CD4-positive, CD25-positive, alpha-beta regulatory T cell (primary cell): Measurements from ENCODE around the gene DEFB127. TPM values are rescaled to one million over a fixed set of nuclear protein-coding genes. Genes with fewer than 3 reads are reported as not detected.

Experiments used
- ATAC-seq, 2 donors: fragments of 150-1000 bp; cut with Tn5 transposase; one replicate each; pipeline ENCODE4 v1.10.0; 2021; ENCODE audit warnings: low read depth in 2 of 2, moderate number of reproducible peaks in 2 of 2, moderate library complexity in 1 of 2
- DNase-seq, 3 donors: peaks; one replicate each; pipeline versions ENCODE4 v3.0.0 to v3.0.0-alpha.2; 2012 to 2022; ENCODE audit warnings: mixed read lengths in 1 of 3
- H3K27ac ChIP-seq: one replicate; pipeline ENCODE4 v1.7.0; 2013; ENCODE audit warnings: mild to moderate bottlenecking, low read length; ENCODE audit not compliant: insufficient read depth, poor library complexity, severe bottlenecking
- H3K27me3 ChIP-seq: one replicate; pipeline ENCODE4 v1.7.0; 2013; ENCODE audit warnings: low read length; ENCODE audit not compliant: control insufficient read depth, insufficient read depth
- H3K36me3 ChIP-seq: one replicate; pipeline ENCODE4 v1.7.0; 2013; ENCODE audit warnings: mild to moderate bottlenecking, low read length, moderate library complexity; ENCODE audit not compliant: control insufficient read depth, insufficient read depth
- H3K4me1 ChIP-seq: 2 replicates; pipeline ENCODE4 v1.7.0; 2013; ENCODE audit warnings: mild to moderate bottlenecking, low read length; ENCODE audit not compliant: insufficient read depth, control insufficient read depth, poor library complexity, severe bottlenecking
- H3K4me3 ChIP-seq: one replicate; pipeline ENCODE4 v1.7.0; 2013; ENCODE audit warnings: low read depth, mild to moderate bottlenecking, low read length, moderate library complexity
- H3K9me3 ChIP-seq, 2 experiments: 1 replicate in 1 of 2; 2 replicates in 1 of 2; pipeline ENCODE4 v1.7.0; 2013; ENCODE audit warnings: low read length in 2 of 2, mild to moderate bottlenecking in 1 of 2, moderate library complexity in 1 of 2; ENCODE audit not compliant: control insufficient read depth in 2 of 2
- H3K27ac Mint-ChIP-seq, 3 donors: one replicate each; pipeline ENCODE4 v1.8.0; 2020 to 2022; ENCODE audit warnings: mild to moderate bottlenecking in 3 of 3, mixed read lengths in 3 of 3, moderate library complexity in 2 of 3
- H3K27me3 Mint-ChIP-seq: one replicate; pipeline ENCODE4 v1.8.0; 2022; ENCODE audit warnings: mild to moderate bottlenecking, mixed read lengths
- H3K36me3 Mint-ChIP-seq: one replicate; pipeline ENCODE4 v1.8.0; 2020; ENCODE audit warnings: mixed read lengths
- H3K4me1 Mint-ChIP-seq, 4 donors: one replicate each; pipeline ENCODE4 v1.8.0; 2020 to 2022; ENCODE audit warnings: mixed read lengths in 4 of 4, mild to moderate bottlenecking in 1 of 4
- H3K4me3 Mint-ChIP-seq, 4 donors: one replicate each; pipeline ENCODE4 v1.8.0; 2020 to 2022; ENCODE audit warnings: mild to moderate bottlenecking in 4 of 4, mixed read lengths in 4 of 4, moderate library complexity in 3 of 4
- H3K9me3 Mint-ChIP-seq, 7 donors: one replicate each; pipeline ENCODE4 v1.8.0; 2020 to 2022; ENCODE audit warnings: mixed read lengths in 7 of 7, mild to moderate bottlenecking in 3 of 7, moderate library complexity in 2 of 7
- polyA plus RNA-seq, 4 donors: library from polyadenylated mRNA; unstranded; fragments of 300-500 nt; fragmentation: Illumina TruSeq; gene quantifications; one replicate each; pipeline ENCODE4 v1.2.3, GENCODE V29; 2021
- total RNA-seq: library from RNA; stranded (reverse); gene quantifications from one replicate; pipeline ENCODE4 v1.2.3, GENCODE V29; 2022

Gene DEFB127
- total and polyA plus RNA-seq, 5 donors from 2014 or later: not detected

DNA sequence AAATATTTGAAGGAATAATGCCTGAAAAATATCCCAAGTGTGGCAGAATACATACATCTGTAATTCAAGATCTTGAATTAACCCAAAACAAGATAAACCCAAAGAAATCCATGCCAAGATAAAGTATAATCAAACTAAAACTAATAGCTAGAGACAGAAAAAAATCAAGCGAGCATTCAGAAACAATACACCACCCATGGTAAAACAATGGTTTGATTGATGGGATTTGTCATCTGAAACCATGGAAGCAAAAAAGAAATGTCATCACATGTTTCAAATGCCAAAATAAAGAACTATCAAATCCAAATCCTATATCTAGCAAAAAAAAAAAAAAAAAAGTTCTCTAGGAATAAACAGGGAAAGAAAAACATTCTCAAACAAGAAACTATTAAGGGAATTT, 5.1 kb upstream of the DEFB127 start:
- H3K4me1 ChIP-seq: no peaks in the 10 kb centered on the region
- DNase-seq (no peak), ATAC-seq (no peak)
- no peaks in the 10 kb centered on the region for H3K9me3 ChIP-seq
- H3K27me3 Mint-ChIP-seq: peaks cover 23% of the 10 kb centered on the region
- no peak overlapping the region for H3K4me3 Mint-ChIP-seq
- no peak overlapping the region for H3K27ac ChIP-seq
- no peaks in the 10 kb centered on the region for H3K9me3 Mint-ChIP-seq
- H3K36me3 Mint-ChIP-seq: no peaks in the 10 kb centered on the region
- no peak overlapping the region for H3K27ac Mint-ChIP-seq
- no peaks in the 10 kb centered on the region for H3K4me1 Mint-ChIP-seq
- H3K27me3 ChIP-seq: peaks cover 5% of the 10 kb centered on the region
- H3K4me3 ChIP-seq: no peak overlapping the region
- no peaks in the 10 kb centered on the region for H3K36me3 ChIP-seq

DNA sequence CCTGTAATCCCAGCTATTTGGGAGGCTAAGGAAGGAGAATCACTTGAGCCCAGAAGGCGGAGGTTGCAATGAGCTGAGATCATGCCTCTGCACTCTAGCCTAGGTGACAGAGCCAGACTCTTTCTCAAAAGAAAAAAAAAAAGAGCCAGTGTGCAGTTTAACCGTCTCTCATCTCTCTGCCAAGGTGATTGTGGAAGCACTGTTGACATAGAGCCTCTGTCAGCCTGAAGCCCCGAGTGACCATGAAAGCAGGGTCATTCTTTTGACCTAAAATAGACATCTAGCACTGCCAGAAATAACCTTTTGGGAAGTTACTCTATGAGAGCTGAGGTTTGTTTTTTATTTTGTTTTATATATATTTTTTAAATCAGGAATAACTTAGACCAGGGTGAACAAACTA, 7.4 kb downstream of the DEFB127 start:
- H3K9me3 ChIP-seq: no peaks in the 10 kb centered on the region
- ATAC-seq (no peak), DNase-seq (no peak)
- H3K36me3 ChIP-seq: no peaks in the 10 kb centered on the region
- peaks cover 18% of the 10 kb centered on the region for H3K27me3 Mint-ChIP-seq
- H3K27me3 ChIP-seq: peaks cover 8% of the 10 kb centered on the region
- H3K4me1 Mint-ChIP-seq: no peaks in the 10 kb centered on the region
- no peak overlapping the region for H3K27ac Mint-ChIP-seq
- no peak overlapping the region for H3K4me3 Mint-ChIP-seq
- H3K36me3 Mint-ChIP-seq: no peaks in the 10 kb centered on the region
- no peak overlapping the region for H3K4me3 ChIP-seq
- no peaks in the 10 kb centered on the region for H3K4me1 ChIP-seq
- no peak overlapping the region for H3K27ac ChIP-seq
- peaks cover 0 to 3% (median 1%) of the 10 kb centered on the region in 7 donors for H3K9me3 Mint-ChIP-seq

DNA sequence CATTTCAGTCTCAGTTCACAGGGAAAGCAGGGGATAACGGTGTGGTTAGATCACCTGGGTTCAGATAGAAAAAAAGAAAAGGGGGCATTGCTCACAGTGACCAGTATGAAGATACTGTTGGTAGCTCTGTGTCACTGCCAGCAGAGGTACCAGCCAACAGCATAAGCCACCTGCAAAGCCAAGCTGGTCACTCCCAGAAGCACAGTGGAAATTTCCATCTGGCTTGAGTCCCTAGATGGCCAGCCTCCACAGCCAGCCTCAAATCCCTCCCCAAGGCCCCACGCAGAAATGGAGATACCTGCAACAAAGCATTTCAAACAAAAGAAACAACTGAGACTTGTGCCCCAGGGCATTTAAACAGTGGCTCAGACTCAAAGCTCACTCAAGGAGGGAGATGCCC, 11.6 kb downstream of the DEFB127 start:
- H3K36me3 Mint-ChIP-seq: no peaks in the 10 kb centered on the region
- no peak overlapping the region for H3K27ac Mint-ChIP-seq
- peaks cover 7% of the 10 kb centered on the region for H3K27me3 Mint-ChIP-seq
- H3K4me3 ChIP-seq: no peak overlapping the region
- H3K4me1 ChIP-seq: no peaks in the 10 kb centered on the region
- no peaks in the 10 kb centered on the region for H3K4me1 Mint-ChIP-seq
- no peak overlapping the region for H3K4me3 Mint-ChIP-seq
- H3K36me3 ChIP-seq: no peaks in the 10 kb centered on the region
- no peak overlapping the region for H3K27ac ChIP-seq
- H3K27me3 ChIP-seq: peaks cover 3% of the 10 kb centered on the region
- peaks cover 0 to 1% (median 0%) of the 10 kb centered on the region in 7 donors for H3K9me3 Mint-ChIP-seq
- DNase-seq (no peak), ATAC-seq (no peak)
- H3K9me3 ChIP-seq: no peaks in the 10 kb centered on the region

DNA sequence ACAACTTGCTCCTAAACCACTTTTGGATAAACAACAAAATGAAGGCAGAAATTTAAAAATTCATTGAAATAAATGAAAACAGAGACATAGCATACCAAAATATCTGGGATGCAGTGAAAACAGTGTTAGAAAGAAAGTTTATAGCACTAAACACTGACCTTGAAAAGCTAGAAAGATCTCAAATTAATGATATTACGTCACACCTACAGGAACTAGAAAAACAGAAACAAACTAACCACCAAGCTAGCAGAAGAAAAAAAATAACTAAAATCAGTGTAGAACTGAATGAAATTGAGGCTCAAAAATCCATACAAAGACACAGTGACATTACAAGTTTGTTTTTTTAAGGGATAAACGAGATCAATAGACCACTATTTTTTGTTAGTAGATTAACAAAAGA, 27.0 kb downstream of the DEFB127 start:
- Histone ChIP-seq H3K9me3 (peaks cover 0 to 2% of the 10 kb centered on the region in 2 experiments), H3K27me3 (peaks cover 28% of the 10 kb centered on the region), H3K27ac (no peak overlapping the region), H3K4me3 (no peak overlapping the region), H3K36me3 (no peaks in the 10 kb centered on the region), H3K4me1 (no peaks in the 10 kb centered on the region)
- Mint-ChIP-seq H3K27ac (no peak overlapping the region), H3K27me3 (peaks cover 53% of the 10 kb centered on the region), H3K4me3 (no peak overlapping the region), H3K4me1 (no peaks in the 10 kb centered on the region), H3K36me3 (no peaks in the 10 kb centered on the region), H3K9me3 (peaks cover 0 to 19% (median 5%) of the 10 kb centered on the region in 7 donors)
- DNase-seq (no peak), ATAC-seq (no peak)

DNA sequence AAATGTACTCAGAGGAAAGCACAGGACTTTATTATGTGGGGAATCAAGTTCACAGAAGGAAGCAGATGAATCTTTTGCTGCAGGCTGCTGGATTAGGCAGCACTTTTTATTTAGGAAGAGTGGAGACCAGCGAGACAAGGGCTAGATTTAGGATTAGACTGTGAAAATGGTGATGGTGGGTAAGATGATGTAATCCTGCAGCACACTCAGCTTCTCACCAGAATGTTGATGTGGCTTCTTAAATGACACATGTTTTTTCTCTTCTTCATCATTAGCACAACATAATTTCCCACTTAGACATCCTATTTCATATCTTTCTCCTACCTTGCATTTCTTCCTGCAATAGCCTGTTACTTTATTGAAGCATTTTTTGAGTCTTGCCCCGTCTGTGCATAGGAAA, 30.5 kb downstream of the DEFB127 start:
- Histone ChIP-seq H3K9me3 (peaks cover 0 to 2% of the 10 kb centered on the region in 2 experiments), H3K27ac (no peak overlapping the region), H3K27me3 (peaks cover 21% of the 10 kb centered on the region), H3K4me1 (no peaks in the 10 kb centered on the region), H3K36me3 (no peaks in the 10 kb centered on the region), H3K4me3 (no peak overlapping the region)
- H3K4me1 Mint-ChIP-seq: no peaks in the 10 kb centered on the region
- H3K36me3 Mint-ChIP-seq: no peaks in the 10 kb centered on the region
- no peak for ATAC-seq
- peaks cover 0 to 30% (median 5%) of the 10 kb centered on the region in 7 donors for H3K9me3 Mint-ChIP-seq
- no peak overlapping the region for H3K4me3 Mint-ChIP-seq
- peaks cover 55% of the 10 kb centered on the region for H3K27me3 Mint-ChIP-seq
- no peak overlapping the region for H3K27ac Mint-ChIP-seq
- DNase-seq: no peak

DNA sequence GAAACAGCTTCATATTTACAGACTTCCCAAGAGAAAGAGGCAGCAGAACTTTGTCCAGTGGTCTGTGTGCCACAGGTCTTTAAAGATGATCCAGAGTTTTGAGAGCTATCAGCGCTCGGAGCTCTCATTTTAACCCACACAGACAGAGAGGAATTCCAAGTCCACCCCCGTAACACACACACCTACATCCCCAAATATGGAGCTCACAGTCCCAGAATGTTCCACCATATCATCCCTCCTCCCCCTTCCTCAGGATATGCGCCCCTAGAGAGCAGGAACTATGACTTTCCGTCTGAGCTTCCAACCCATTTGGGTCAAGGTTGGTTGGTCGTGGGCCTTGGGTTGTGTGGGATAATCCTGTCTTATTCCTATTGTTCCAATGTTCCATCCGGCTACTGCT, 32.4 kb downstream of the DEFB127 start, which contains the start of gene DEFB128:
DEFB128 (minus strand) TSS at position 101 of the 400 bp plus-strand sequence; CDS start at position 13, 88 bp downstream.
- Histone ChIP-seq H3K4me1 (no peaks in the 10 kb centered on the region), H3K27ac (no peak within 1 kb of the TSS), H3K9me3 (no peaks in the 10 kb centered on the region), H3K4me3 (no peak within 1 kb of the TSS), H3K36me3 (no peaks in the 10 kb centered on the region), H3K27me3 (peaks cover 16% of the 10 kb centered on the region)
- Mint-ChIP-seq H3K36me3 (no peaks in the 10 kb centered on the region), H3K27ac (no peak within 1 kb of the TSS), H3K4me3 (no peak within 1 kb of the TSS), H3K4me1 (no peaks in the 10 kb centered on the region), H3K27me3 (peaks cover 40% of the 10 kb centered on the region), H3K9me3 (peaks cover 0 to 16% (median 1%) of the 10 kb centered on the region in 7 donors)
- no peak for ATAC-seq
- DNase-seq: no peak

DNA sequence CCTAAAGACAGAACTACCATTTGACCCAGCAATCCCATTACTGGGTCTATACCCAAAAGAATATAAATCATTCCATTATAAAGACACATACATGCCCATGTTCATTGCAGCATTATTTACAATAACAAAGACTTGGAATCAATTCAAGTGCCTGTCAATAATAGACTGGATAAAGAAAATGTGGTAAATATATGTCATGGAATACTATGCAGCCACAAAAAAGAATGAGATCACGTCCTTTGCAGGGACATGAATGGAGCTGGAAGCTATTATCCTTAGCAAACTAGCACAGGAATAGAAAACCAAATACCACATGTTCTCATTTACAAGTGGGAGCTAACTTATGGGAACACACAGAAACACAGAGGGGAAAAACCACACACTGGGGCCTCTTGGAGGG, 41.0 kb downstream of the DEFB127 start:
- no peak overlapping the region for H3K27ac Mint-ChIP-seq
- H3K9me3 ChIP-seq: no peaks in the 10 kb centered on the region
- DNase-seq (no peak), ATAC-seq (no peak)
- H3K27me3 ChIP-seq: peaks cover 6% of the 10 kb centered on the region
- H3K4me1 ChIP-seq: no peaks in the 10 kb centered on the region
- H3K36me3 Mint-ChIP-seq: no peaks in the 10 kb centered on the region
- no peak overlapping the region for H3K4me3 Mint-ChIP-seq
- no peak overlapping the region for H3K27ac ChIP-seq
- H3K4me3 ChIP-seq: no peak overlapping the region
- H3K36me3 ChIP-seq: no peaks in the 10 kb centered on the region
- peaks cover 0 to 5% (median 0%) of the 10 kb centered on the region in 7 donors for H3K9me3 Mint-ChIP-seq
- H3K27me3 Mint-ChIP-seq: peaks cover 37% of the 10 kb centered on the region
- no peaks in the 10 kb centered on the region for H3K4me1 Mint-ChIP-seq

DNA sequence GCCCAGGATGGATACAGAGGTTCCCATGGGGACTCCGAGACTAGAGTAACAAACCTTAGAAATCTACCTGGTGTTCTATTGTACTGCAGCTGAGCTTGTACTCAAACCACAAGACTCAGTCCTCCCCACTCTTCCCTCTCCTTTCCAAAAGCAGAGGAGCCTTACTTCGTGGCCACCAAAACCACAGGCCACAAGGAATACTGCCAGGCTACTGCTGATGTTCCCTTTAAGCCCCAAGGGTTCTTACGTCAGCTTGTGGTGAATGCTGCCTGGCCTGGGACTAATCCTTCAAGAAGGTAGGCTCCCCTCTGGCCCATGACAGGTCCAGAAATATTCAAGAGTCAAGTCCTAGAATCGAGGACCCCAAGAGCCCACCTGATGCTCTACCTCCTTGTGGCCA, 42.7 kb downstream of the DEFB127 start:
- H3K4me1 ChIP-seq: no peaks in the 10 kb centered on the region
- H3K4me3 Mint-ChIP-seq: no peak overlapping the region
- no peaks in the 10 kb centered on the region for H3K36me3 Mint-ChIP-seq
- ATAC-seq (no peak), DNase-seq (no peak)
- H3K4me3 ChIP-seq: no peak overlapping the region
- H3K36me3 ChIP-seq: no peaks in the 10 kb centered on the region
- peaks cover 4% of the 10 kb centered on the region for H3K27me3 ChIP-seq
- peaks cover 0 to 5% (median 1%) of the 10 kb centered on the region in 7 donors for H3K9me3 Mint-ChIP-seq
- no peak overlapping the region for H3K27ac ChIP-seq
- no peak overlapping the region for H3K27ac Mint-ChIP-seq
- no peaks in the 10 kb centered on the region for H3K9me3 ChIP-seq
- H3K4me1 Mint-ChIP-seq: no peaks in the 10 kb centered on the region
- peaks cover 35% of the 10 kb centered on the region for H3K27me3 Mint-ChIP-seq
